IPS-NIHi7 (cell line): ENCODE data around the gene EGFL6.
A peak's percentile ranks its signal among the peaks of the same experiment; 100 is the strongest.
"Not testable (repeated sequence)": the region's sequence is repeated elsewhere in the genome, so short reads cannot be mapped to it uniquely, and the experiment has no call there.

Experiments
- DNase-seq: peaks from one replicate; pipeline ENCODE4 v3.0.0; 2012; ENCODE audit warnings: mixed read lengths; ENCODE audit errors: extremely low spot score

EGFL6 gene

GRCh38 chrX:13597874-13598273 is 28.5 kb downstream of the EGFL6 start:
- DNase-seq, result no peak

- DNase-seq, result peak; percentile 54
Measured at GRCh38 chrX:13598877-13599276, 29.5 kb downstream of the EGFL6 start.

- DNase-seq, result no peak
Measured at GRCh38 chrX:13599491-13599890, 30.1 kb downstream of the EGFL6 start.

- no peak for DNase-seq
Measured at GRCh38 chrX:13605611-13606010, 36.2 kb downstream of the EGFL6 start.

- DNase-seq, result no peak
Measured at GRCh38 chrX:13607331-13607995, 38.1 kb downstream of the EGFL6 start.

GRCh38 chrX:13607996-13608365 is 38.6 kb downstream of the EGFL6 start:
- DNase-seq, result peak; percentile 38

- DNase-seq, result no peak
Measured at GRCh38 chrX:13614154-13614553, 44.8 kb downstream of the EGFL6 start.

- DNase-seq, result peak; percentile 17
Measured at GRCh38 chrX:13620207-13620606, 50.8 kb downstream of the EGFL6 start.

- no peak for DNase-seq
Measured at GRCh38 chrX:13622401-13622964, 53.1 kb downstream of the EGFL6 start.

GRCh38 chrX:13627306-13627705 is 57.9 kb downstream of the EGFL6 start:
- DNase-seq, result no peak

- not testable (repeated sequence) for DNase-seq
Measured at GRCh38 chrX:13637224-13637623, 67.8 kb downstream of the EGFL6 start.

- no peak for DNase-seq
Measured at GRCh38 chrX:13638021-13638420, 68.6 kb downstream of the EGFL6 start.

- no peak for DNase-seq
Measured at GRCh38 chrX:13638826-13639225, 69.4 kb downstream of the EGFL6 start.

GRCh38 chrX:13641684-13642083 is 72.3 kb downstream of the EGFL6 start:
- DNase-seq, result not testable (repeated sequence)

- no peak for DNase-seq
Measured at GRCh38 chrX:13645464-13646153, 76.2 kb downstream of the EGFL6 start.

GRCh38 chrX:13646154-13646549 is 76.8 kb downstream of the EGFL6 start:
- DNase-seq, result peak; percentile 76

GRCh38 chrX:13647709-13648212 is 78.4 kb downstream of the EGFL6 start:
- no peak for DNase-seq

GRCh38 chrX:13648336-13648735 is 78.9 kb downstream of the EGFL6 start:
- DNase-seq, result not testable (repeated sequence)

- DNase-seq, result no peak
Measured at GRCh38 chrX:13649838-13650237, 80.4 kb downstream of the EGFL6 start.

- no peak for DNase-seq
Measured at GRCh38 chrX:13650318-13650717, 80.9 kb downstream of the EGFL6 start.

GRCh38 chrX:13651150-13651549 is 81.7 kb downstream of the EGFL6 start:
- DNase-seq, result no peak

GRCh38 chrX:13652287-13652793 is 82.9 kb downstream of the EGFL6 start:
- no peak for DNase-seq
